ENCODE measurements around the gene TRMO.

Gene TRMO

DNA sequence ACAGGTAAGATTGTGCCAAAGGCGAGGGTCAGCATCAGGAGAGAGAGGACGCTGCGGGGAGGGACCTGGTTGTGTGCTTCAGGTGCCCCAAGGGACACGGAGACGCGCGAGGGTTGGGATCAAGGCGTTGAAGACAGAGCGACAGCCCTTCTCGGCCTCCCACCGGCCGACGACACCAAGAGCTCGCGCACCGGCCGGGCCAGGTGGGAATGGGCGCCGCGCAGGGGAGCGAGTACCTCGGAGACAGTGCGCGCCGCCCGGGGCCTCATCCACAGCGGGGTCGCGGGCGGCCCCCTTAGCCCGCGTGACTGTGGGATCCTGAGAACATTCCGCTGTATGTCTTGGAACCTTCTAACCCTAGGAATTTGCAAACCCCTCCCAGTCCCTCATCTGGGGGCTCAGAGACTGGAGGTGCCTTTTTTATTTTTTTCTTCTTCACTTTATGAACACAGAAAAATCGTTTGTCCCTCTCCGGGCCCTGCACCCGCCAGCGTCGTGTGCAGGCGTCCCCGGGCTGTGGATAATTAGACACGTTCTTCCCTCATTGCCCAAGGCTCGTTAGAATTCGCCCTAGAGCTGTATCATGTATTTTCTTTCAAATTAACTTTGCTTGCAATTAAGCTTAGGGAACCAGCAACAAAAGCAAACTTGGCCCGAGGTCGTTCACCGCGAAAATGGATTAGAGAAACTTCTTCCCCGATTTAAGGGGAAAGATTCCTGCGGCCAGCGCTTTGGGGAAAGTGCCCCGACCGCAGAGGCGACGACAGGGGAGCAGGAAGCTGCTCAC, 64.5 kb downstream of the TRMO start:
- no peak for DNase-seq

DNA sequence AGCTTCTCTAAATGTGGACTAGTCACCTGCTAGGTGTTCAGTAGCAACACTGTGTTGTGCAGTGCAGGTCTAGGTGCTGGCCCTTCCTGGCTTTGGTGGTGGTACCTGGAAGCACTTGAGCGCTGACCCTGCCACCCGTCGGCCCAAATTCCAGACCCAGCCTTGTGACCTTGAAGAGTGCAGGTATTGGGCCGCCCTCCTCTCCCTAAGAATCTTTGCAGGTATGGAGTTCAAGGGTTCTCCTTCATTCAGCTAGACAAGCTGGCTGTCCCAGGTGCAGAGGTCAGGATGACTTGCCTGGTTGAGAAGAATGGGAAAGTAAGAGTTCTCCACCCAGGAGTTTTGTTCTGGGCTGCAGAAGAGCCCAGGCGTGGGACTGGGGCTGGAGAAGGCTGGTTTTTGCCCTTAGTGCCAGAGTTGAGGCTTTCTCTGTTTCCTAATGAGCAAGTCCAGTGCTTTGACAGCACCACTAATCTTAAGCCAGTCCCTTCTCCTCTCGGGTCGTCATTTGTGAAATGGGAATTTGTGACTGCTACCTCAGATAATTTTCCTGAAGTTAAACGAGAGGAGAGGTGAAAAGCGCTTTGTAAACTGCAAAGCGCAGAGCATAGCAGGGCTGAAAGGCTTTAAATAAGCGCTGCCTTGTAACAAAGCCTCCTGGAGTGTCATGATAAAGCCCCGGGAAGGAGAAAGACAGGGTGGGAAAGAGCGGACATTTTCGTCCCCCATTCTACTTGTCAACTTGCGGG, 65.3 kb downstream of the TRMO start:
- no peak for DNase-seq

DNA sequence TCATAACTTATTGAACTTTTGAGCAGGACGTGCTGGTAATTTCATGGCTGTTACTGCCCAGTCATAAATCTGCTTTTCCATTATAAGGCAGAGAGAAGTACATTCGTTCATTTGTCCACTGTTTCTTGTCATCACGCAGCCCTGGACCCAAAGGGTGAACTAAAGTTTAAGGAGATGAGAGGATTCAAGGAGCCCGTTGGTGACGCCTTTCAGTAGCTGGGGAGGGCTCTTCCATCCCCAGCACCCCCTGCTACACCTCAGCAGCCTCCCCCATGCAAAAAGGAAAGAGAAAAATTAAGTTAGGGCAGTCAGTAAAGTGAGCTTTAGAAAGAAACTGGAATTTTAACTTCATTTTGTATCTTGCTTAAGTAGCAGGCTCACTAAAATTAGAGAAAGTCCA, 66.4 kb downstream of the TRMO start:
- DNase-seq, result no peak

DNA sequence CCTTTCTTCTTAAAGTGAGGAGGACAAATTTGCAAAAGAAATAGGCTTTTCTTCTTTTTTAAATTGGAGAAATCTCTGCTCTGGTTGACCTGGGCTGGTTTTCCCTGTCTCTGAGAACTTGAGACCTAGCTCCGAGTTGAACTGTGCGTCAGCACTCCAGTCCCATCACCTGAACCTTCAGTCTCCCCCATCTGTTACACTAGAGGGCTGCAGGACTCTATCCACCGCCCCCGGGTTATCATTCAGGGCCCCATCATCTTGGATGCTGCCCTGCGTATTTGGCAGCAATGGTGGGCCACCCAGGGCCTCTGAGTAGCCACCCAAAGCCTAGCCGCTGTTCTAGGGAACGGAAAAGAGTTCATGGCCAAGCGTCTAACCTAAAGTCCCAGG, 66.8 kb downstream of the TRMO start:
- DNase-seq, result no peak

DNA sequence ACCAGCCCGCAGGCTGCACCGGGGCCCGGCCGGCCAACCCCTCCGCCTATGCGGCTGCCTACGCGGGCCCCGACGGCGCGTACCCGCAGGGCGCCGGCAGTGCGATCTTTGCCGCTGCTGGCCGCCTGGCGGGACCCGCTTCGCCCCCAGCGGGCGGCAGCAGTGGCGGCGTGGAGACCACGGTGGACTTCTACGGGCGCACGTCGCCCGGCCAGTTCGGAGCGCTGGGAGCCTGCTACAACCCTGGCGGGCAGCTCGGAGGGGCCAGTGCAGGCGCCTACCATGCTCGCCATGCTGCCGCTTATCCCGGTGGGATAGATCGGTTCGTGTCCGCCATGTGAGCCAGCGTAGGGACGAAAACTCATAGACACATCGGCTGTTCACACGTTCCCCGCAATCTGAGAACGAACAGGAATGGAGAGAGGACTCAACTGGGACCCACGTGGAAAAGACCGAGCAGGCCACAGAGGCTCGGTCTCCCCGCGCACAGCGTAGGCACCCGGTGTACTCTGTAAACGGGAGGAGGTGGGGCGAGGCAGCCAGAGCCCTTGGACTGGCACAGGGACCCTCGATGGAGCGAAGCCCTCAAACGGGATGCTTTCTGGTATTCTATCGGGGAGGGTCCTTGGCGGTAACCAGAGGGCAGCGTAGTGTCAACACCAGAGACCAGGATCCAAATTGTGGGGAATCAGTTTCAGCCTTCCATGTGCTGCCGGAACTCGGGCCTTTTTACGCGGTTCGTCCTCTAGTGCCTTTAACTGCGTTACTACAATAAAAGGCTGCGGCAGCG, 67.4 kb downstream of the TRMO start:
- no peak for DNase-seq
